ENCODE results near the gene MCOLN1.

GRCh38 chr19:7562646-7563393, 40.4 kb downstream of the MCOLN1 start:
- TF ChIP-seq CBX8 (IDR thresholded peaks at IDR 0.05; ENCODE audit: borderline replicate concordance, low read depth, low read length), result no peak
- no peak for TF ChIP-seq EZH2 (IDR thresholded peaks at IDR 0.05; ENCODE audit: low read depth, low read length, severe bottlenecking)
- no peak for TF ChIP-seq SP4 (IDR thresholded peaks at IDR 0.05; ENCODE audit: low read length)
- no peak for TF ChIP-seq CTCF (IDR thresholded peaks at IDR 0.05; ENCODE audit: control extremely low read depth in 1 of 3, insufficient read depth in 1 of 3, low read depth in 1 of 3, low read length in 3 of 3)
